GM19467 (cell line): Measurements from ENCODE around the gene PATJ.

Source experiments
- ATAC-seq: cut with Tn5 transposase; IDR thresholded peaks from one replicate; pipeline ENCODE4 v1.9.1; 2021; ENCODE audit warnings: mild to moderate bottlenecking, moderate library complexity; ENCODE audit not compliant: unreplicated experiment

Gene PATJ

GRCh38 chr1:61976566-61976965 lies 234.3 kb downstream of the PATJ start:
- ATAC-seq = no peak

- no peak for ATAC-seq
Observed at GRCh38 chr1:61978796-61979195, 236.5 kb downstream of the PATJ start.

- ATAC-seq = no peak
Observed at GRCh38 chr1:61979729-61980128, 237.4 kb downstream of the PATJ start.

- no peak for ATAC-seq
Observed at GRCh38 chr1:61980561-61980960, 238.3 kb downstream of the PATJ start.

GRCh38 chr1:61981870-61982660 lies 239.8 kb downstream of the PATJ start:
- no peak for ATAC-seq

GRCh38 chr1:61983236-61983635 lies 241.0 kb downstream of the PATJ start:
- ATAC-seq = no peak

GRCh38 chr1:61992257-61992656 lies 250.0 kb downstream of the PATJ start:
- ATAC-seq = no peak

GRCh38 chr1:61993331-61993961 lies 251.2 kb downstream of the PATJ start:
- ATAC-seq = no peak

- no peak for ATAC-seq
Observed at GRCh38 chr1:61995641-61996040, 253.4 kb downstream of the PATJ start.

- no peak for ATAC-seq
Observed at GRCh38 chr1:61997123-61997522, 254.8 kb downstream of the PATJ start.

GRCh38 chr1:62003777-62004176 lies 261.5 kb downstream of the PATJ start:
- ATAC-seq = no peak

- ATAC-seq = no peak
Observed at GRCh38 chr1:62006690-62007089, 264.4 kb downstream of the PATJ start.

GRCh38 chr1:62011006-62011405 lies 268.7 kb downstream of the PATJ start:
- ATAC-seq = no peak

- no peak for ATAC-seq
Observed at GRCh38 chr1:62012095-62012494, 269.8 kb downstream of the PATJ start.

GRCh38 chr1:62012836-62013235 lies 270.6 kb downstream of the PATJ start:
- ATAC-seq = no peak

- no peak for ATAC-seq
Observed at GRCh38 chr1:62013264-62013663, 271.0 kb downstream of the PATJ start.

GRCh38 chr1:62022382-62022983 lies 280.2 kb downstream of the PATJ start:
- ATAC-seq = no peak

- no peak for ATAC-seq
Observed at GRCh38 chr1:62024690-62025089, 282.4 kb downstream of the PATJ start.

GRCh38 chr1:62025154-62025553 lies 282.9 kb downstream of the PATJ start:
- ATAC-seq = no peak

GRCh38 chr1:62025892-62026291 lies 283.6 kb downstream of the PATJ start:
- no peak for ATAC-seq

GRCh38 chr1:62029704-62030103 lies 287.4 kb downstream of the PATJ start:
- ATAC-seq = no peak

GRCh38 chr1:62034790-62035189 lies 292.5 kb downstream of the PATJ start:
- no peak for ATAC-seq
